Middle frontal gyrus (tissue), 1 donor: ENCODE results near the gene RBM28.
A peak's percentile ranks its signal among the peaks of the same experiment; 100 is the strongest.
"Not testable (repeated sequence)": the region's sequence is repeated elsewhere in the genome, so short reads cannot be mapped to it uniquely, and the experiment has no call there.

Source experiments
- DNase-seq: peaks from one replicate; pipeline ENCODE4 v3.0.0-alpha.2; 2015; ENCODE audit warnings: low spot score; ENCODE audit errors: extremely low spot score

The RBM28 gene

DNA sequence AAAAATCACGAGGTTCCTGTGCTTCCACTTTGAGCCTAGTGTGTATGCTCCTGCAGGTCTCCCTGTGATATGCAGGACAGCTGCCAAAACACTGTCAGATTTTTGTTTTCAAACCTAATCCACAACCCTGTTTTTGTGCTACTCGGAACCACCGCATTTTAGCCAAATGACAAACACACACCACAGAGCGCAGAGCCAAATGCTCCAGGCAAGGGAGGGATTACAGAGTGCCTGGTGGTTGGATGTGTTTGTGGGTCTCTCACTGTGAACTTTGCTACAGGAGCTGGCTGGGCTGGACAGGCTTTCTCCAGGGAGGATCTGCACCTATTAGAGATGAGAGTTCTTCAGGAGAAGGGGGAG lies 5.7 kb upstream of the RBM28 start:
- DNase-seq, result no peak

DNA sequence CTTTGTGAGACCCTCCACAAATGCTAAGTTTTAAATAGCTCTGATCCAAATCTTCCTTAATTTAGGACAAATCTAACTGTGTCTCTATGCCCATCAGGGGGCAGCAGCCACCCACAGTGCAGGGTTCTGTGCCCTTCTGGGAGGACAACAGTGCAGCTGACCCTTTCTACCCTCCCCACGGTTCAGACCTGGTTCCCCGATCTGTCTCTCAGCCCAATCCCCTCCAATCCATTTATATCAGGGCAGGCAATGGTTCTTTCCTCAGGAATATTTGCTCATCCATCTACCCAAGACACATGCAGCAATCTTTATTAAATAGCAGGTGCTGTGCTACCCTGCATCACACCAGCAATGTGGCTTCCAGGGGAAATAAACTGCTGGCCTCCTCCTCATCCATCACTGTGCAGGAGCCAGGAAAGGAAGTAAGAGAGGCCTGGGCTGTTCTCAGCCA lies 4.0 kb upstream of the RBM28 start:
- DNase-seq, result peak; percentile 9

DNA sequence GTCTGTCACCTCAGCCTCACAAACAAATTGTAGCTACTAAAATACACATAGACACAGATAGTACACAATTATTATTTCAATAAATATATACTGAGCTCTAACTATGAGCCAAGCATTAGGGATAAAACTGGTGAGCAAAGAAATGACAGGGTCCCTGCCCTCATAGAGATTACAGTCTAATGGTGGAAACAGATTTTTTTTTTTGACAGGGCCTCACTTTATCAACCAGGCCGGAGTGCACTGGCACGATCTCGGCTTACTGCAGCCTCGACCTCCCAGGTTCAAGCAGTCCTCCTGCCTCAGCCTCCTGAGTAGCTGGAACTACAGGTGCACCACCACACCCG lies 695 bp upstream of the RBM28 start:
- DNase-seq, result no peak

DNA sequence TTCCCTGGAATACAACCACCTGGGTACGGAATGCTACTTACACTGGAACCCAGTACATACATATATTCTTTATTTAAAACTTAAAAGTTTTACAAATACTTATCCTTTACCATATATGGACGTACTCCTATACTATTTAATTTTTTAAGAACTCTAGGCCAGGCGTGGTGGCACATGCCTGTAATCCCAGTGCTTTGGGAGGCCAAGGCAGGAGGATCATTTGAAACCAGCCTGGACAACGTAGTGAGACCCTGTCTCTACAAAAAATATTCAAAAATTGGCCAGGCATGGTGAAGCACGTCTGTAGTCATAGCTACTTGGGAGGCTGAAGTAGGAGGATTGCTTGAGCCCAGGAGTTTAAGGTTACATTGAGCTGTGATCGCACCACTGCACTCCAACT lies 2.0 kb downstream of the RBM28 start:
- no peak for DNase-seq

DNA sequence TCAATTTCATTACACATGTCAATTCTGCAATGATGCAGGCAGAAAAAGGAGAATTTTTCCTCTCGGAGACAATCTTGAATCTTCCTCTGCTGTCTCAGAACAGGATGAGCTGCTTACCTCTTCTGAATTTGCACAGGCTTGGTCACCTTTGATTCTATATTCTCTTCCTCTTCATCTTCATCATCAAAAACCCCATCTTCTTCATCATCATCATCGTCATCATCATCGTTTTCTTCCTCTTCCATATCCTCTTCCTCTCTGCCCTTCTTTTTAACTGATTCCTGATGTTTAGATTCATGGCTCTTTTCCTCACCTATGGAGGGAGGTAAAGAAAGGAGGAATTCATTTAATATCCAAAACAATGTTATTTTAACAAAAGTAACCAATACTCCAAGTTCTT lies 8.0 kb downstream of the RBM28 start:
- no peak for DNase-seq

DNA sequence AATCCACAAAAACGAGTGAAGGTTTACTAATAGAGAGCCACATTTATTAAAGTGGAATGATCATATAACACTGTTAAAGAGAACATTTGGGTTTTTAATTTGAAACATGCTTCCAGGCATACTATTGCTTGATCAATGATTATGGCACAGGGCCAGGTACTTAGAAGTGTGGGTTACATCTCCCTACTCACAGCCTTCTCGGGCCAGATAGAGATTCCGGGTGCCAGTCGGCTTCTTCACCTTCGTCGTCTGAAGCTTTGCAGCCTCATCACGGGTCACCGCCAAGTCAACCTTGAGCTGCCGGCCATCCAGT lies 19.4 kb downstream of the RBM28 start:
- no peak for DNase-seq

DNA sequence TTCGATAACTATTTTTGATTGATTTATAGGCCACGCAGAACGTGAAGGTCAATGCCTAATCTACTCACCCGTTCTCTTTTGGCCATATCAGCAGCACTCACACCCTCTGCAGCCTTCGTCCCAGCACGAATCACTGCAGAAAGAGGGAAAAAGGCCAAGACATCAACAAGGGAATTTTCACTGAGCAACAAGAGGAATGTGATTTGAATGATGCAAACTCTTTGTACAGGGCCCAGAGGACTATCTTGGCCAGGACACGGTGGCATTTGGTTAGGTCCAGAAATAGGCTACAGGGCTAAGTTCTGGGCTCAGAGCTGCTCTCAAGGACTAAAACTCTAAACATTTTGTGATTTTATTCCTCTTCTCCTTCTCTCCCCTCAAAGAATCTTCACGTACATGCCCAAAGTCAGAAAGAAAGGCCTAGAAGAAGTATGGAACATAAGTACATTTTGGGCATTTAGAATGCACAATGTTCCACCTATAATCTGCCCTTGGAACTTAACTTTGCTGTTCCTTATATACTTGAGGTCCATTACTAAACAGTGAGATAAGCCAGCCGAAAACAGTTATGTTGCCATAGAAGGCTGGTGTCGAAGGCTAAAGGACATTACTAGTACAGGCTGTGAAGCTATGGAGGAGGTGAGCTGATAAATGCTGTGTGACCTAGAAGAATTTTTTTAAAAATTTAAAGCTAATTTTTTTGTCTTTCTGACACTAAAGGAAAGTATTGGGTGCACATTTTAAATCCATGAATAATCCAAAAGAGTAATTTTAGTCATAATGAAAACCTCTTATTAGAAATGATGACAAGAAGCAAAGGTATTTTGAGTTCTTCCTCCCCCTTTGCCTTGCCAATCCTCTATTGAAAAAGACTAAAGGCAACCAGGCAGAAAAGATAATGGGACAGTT lies 20.0 kb downstream of the RBM28 start:
- no peak for DNase-seq

DNA sequence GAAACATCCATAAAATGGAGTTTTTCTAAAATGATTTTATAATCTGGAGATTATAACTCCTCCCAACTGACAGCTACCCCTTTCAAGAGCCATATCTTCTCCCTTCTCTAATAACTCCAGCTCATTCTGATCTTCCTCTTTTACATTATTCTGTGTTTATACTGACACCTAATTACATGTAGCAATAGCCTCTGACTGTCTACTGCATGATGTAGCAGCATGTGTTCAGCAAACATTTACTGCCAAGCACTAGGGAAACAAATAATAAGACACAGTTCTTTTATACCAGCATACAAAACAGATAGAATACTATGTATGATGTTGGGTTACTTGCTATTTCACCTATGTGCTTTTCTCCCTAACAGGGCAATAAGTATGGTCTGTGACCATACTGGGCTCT lies 20.7 kb downstream of the RBM28 start:
- DNase-seq, result no peak

DNA sequence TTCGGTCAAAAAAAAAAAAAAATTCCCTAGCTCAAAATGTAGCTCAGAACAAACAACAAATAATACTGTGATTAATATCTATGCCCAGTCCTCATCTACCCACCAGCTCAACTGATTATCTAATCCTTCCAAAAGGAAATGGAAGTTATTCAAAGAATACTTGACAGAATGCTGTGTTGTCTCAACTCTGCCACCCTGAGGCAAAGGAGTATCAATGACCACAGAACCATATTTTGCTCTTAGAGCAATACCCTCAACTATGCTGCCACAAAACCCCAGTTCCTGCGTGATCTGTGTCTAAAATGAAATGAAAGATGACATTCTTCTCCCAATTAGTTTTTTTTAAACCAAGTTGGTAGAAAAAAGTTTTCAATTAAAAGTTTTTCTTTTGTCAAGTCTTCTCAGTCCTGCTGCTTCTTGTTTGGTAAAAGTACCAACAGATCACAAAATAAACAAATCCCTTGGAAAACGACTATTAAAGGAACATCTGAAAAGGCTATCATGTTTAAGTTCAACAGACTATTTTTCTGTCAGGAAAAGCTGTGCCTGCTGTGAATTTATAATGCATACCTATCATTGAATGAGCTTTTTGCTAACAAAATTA lies 21.6 kb downstream of the RBM28 start:
- peak; percentile 11 for DNase-seq

DNA sequence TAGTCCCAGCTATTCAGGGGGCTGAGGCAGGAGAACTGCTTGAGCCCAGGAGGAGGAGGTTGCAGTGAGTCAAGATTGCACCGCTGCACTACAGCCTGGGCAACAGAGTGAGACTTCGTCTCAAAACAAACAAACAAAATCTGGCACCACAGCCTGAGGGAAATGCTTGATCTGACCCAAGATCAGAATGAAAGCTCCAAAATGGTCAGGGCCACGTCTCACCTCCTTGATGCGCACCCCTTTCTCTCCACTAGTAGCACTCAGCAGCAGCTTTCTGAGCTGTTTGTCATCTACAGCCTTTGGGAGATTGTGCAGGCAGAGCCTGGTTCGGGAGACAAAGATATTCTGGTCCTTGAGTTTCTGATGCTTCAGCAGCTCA lies 22.7 kb downstream of the RBM28 start:
- DNase-seq, result no peak

DNA sequence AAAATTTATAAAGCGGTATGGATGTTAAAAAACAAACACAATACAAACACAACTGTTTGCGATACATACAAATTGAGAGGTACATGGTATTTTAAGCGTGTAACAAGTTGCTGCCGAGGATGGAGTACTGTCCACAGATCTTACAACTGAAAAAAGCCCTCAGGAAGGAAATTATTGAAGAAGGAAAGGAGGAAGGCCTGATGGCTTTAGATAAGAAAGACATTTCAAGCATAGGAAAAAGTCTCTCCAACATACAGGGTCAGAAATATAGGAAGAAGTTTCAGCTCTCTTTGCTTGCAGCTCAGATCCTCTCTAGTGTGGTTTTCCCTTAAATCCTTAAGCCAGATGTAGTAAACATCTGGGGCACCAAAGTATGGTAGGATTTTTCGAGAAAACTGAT lies 25.0 kb downstream of the RBM28 start:
- DNase-seq, result no peak

DNA sequence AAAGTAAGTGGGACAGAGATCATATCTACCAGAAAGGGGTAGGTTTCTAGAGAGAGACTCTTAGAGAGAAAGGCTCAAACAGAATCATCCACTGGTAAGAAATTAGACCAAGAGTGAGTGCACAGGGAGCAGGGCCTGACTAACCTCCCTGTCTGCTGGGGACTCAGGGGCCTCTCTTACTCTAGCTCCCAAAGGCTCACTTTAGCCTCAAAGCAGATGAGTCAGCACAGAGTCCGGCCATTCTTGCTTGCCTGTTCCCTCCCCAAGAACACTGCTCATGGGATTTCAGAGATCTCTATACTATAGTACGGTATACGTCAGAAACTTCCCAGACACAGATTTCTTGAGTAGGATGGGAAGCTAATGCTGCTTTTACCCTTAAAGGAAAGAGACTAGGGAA lies 32.7 kb downstream of the RBM28 start:
- no peak for DNase-seq

DNA sequence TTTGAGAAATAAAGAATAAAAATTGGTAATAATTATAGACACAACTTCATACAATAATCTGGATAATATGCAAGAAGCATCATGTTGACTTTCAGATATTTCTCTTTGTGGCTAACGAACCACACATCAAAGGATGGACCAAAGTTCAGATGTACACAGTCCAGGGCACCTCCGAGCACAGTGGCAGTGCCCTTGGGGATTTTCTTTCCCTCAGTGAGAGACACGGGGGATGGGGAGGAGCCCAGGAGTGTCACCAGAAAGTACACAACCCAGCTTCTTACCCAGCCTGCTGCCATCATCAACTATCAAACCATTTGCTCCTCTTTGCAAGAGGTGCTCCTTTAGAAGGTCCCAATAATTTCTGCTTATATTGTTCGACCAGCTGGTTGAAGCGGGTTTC lies 33.2 kb downstream of the RBM28 start:
- no peak for DNase-seq

DNA sequence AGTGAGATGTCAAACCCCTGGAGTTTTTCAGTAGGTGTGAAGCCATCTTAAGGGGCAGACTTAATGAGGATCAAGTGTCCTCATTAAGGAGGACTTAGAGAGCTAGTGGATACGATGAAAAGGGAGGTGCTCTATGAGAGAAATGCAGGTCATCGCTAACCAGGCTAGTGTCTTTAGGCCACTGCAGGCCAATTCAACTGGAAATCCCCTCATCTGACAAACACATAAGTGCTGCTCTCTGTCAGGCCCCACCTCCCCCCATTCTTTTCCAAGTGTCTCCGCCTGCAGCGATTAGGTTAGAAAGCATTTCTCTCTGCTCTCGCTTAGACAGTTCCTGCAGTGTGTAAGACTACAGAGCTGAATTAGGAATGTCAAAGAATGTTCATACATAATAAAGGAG lies 33.7 kb downstream of the RBM28 start:
- no peak for DNase-seq

DNA sequence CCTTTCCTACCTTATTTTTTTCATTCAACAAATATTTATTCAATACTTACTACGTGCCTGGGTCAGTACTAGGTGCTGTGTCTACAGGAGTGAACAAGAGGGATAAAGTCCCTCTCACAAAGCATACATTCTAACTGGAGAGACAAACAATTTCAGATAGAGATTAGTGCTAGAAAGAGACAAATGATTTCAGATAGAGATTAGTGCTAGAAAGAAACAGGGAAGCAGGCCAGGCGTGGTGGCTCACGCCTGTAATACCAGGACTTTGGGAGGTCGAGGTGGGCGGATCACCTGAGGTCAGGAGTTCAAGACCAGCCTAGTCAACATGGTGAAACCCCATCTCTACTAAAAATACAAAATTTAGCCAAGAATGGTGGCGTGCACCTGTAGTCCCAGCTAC lies 34.6 kb downstream of the RBM28 start:
- DNase-seq, result no peak

DNA sequence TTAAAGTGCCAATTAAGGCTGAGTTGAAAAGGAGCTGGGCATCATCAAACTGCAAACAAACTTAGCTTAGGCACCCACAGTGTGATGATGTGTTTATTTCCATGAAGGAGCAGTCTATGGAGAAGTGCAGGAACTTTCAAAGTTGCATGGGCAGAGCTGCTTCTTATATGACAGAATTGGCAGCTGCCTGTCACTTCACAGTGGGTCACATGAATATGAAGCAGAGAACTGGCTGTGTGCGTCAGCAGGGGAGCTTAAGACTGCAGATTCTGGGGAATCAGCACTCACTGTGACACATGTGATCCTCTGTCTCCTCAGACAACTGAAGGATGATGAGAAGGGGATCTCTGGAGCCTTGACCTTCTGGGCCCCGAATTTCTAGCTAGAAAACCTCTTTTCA lies 36.6 kb downstream of the RBM28 start:
- no peak for DNase-seq

DNA sequence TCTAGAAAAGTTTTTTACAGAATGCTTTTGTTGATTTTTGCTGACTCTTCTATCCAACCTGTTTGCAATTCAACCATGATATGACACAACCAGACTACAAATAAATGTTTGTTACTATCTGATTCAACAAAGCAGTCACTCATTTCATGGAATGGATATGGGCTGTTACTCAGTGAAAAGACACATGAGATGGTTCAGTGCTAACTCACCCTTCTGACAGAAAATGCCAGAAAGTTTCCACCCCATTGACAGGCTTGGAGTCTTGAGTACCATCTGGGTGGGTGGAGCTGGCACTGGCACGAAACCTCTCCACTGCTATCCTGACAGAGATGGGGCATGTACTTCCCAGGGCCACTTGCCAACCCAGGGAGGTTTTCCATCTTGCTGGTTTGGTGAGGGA lies 39.5 kb downstream of the RBM28 start:
- no peak for DNase-seq

DNA sequence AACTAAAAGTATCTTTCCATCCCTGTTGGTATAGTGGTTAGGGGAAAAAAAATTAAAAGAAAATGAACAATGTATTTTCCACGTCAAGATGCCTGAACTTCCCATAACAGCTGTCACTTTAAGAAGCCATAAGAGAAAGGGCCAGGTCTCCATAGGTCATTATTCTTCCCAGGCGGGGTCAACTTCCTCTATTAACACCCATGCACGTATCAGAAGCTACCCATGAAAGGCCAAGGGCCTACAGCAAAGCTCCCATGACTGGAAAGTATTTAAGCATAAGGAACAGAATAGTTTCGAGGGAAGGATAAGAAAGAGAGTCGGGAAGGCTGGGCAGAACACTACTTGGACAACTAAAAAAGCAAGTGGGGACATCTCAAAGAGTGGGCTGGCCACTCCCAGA lies 40.1 kb downstream of the RBM28 start:
- DNase-seq, result no peak

DNA sequence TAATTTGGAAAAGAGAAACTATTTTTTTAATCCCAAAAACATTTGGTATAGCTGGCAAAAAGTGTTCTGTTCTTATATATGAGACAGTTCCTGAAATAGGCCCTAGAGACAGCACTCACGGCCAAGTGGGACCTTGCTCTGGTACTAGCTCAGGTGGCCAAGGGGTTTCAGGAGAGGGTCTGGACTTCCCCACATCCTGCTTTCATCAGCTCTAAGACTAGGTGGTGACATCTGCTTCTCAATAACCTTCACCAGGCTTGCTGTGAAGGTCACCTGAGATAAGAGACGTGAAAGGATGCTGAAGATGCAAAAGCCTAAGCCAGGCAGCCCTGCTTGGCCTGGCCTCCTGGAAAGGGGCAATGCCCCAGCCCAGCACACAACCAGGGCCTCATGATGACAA lies 40.6 kb downstream of the RBM28 start:
- DNase-seq, result no peak

DNA sequence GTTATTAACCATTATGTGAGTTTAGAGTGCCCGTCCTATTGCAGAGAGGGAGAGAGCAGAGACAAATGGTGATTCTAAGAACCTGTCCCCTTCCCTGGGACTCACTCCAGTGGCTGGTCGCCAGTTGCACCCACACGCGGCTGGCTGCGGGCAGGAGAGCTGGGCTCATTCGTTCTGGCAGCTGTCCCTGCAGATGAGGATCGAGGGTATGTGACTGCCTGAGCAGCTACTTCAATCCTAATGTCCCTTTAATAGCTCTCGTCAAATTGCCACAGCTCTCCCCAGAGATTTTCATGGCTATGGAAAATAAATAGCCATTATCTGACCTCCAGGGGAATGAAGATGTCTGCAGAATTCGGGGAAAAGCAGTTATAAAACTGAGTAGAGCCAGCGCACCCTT lies 41.6 kb downstream of the RBM28 start:
- DNase-seq, result no peak

DNA sequence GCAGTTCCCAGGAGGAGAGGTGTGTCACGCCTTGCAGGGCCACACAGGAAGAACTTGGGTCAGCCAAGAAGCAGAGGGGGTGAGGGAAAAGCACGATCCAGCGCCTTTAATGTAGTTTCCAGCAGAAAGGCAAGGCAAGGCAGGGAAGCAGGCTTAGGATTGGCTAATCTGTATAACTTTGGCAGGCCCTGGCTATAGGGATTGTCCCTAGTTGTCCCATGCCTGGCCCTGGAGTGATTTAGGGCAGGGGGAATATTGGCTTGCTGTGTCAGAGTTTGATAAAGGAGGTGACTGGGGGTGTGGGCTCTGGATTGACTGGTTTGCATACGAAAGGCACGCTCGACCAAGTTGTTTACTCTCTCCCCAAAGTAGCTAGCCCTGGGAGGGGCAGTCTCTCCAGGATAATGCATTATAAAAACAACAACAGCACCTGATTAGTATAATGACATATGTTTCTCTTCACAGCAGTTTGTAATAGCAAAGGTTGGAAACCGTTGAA lies 44.5 kb downstream of the RBM28 start:
- DNase-seq, result no peak

DNA sequence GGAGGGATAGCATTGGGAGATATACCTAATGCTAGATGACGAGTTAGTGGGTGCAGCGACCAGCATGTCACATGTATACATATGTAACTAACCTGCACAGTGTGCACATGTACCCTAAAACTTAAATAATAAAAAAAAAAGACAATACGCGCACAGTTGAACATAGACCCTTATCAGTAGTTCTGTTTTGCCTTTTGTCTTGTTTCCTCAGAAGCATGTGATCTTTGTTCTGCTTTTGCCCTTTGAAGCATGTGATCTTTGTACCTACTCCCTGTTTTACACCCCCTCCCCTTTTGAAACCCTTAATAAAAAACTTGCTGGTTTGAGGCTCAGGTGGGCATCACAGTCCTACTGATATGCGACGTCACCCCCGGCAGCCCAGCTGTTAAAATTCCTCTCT lies 45.7 kb downstream of the RBM28 start:
- DNase-seq, result not testable (repeated sequence)

DNA sequence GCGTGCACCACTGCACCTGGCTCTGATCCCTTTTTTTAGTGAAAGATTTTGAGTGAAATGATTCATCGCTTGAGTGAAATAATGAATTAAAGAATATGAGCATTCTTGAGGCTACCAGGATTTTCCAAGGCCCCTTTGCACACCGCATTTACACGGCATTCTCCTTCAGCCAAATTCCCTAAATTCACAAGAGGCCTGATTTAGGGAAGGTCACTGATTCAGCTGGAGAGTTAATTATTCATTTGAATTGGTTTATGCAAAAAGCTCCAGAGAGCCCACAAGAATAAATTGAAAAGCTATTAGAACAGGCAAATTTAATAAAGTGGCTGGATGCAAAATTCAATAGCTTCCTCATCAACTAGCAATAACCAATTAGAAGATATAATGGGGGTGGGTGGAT lies 56.2 kb downstream of the RBM28 start:
- DNase-seq, result no peak
